Effector CD4-positive, alpha-beta T cell (primary cell): ENCODE data around the gene HOMEZ.
"Not testable (repeated sequence)": the region's sequence is repeated elsewhere in the genome, so short reads cannot be mapped to it uniquely, and the experiment has no call there.

Experiments
- DNase-seq: peaks from one replicate; pipeline ENCODE4 v3.0.0-alpha.2; 2020

The HOMEZ gene

GRCh38 chr14:23286020-23286901 is at the start of gene HOMEZ:
Gene HOMEZ, minus strand, starts transcription at chr14:23286132. Its CDS starts 180 bp downstream, at chr14:23285952.
- DNase-seq = peak; percentile 96

GRCh38 chr14:23335623-23336022 is 49.7 kb upstream of the HOMEZ start:
- no peak for DNase-seq

- DNase-seq = peak; percentile 44
Observed at GRCh38 chr14:23327947-23328744, 42.2 kb upstream of the HOMEZ start.

GRCh38 chr14:23326491-23327332 is 40.8 kb upstream of the HOMEZ start:
- no peak for DNase-seq

- not testable (repeated sequence) for DNase-seq
Observed at GRCh38 chr14:23325746-23326145, 39.8 kb upstream of the HOMEZ start.

- DNase-seq = no peak
Observed at GRCh38 chr14:23324993-23325392, 39.1 kb upstream of the HOMEZ start.

- DNase-seq = no peak
Observed at GRCh38 chr14:23324455-23324846, 38.5 kb upstream of the HOMEZ start.

GRCh38 chr14:23323838-23324454 is 38.0 kb upstream of the HOMEZ start:
- DNase-seq = no peak

- DNase-seq = no peak
Observed at GRCh38 chr14:23322568-23323517, 36.9 kb upstream of the HOMEZ start.

GRCh38 chr14:23321572-23322547 is 35.9 kb upstream of the HOMEZ start:
- DNase-seq = peak; percentile 30

GRCh38 chr14:23320584-23321571 is 34.9 kb upstream of the HOMEZ start, which contains the start of gene PABPN1:
Gene PABPN1, plus strand, starts transcription at chr14:23321457. Its CDS starts 13 bp downstream, at chr14:23321470.
- peak; percentile 95 for DNase-seq

- no peak for DNase-seq
Observed at GRCh38 chr14:23319746-23320583, 34.0 kb upstream of the HOMEZ start.

GRCh38 chr14:23316300-23316699 is 30.4 kb upstream of the HOMEZ start:
- DNase-seq = no peak

GRCh38 chr14:23310546-23310945 is 24.6 kb upstream of the HOMEZ start:
- DNase-seq = no peak

- DNase-seq = no peak
Observed at GRCh38 chr14:23308721-23309445, 23.0 kb upstream of the HOMEZ start.
